ELF-1 (cell line): ENCODE results near the gene ZBED1.
"Not testable (repeated sequence)": the region's sequence is repeated elsewhere in the genome, so short reads cannot be mapped to it uniquely, and the experiment has no call there.

Experiments
- DNase-seq: peaks from one replicate; pipeline ENCODE4 v3.0.0-alpha.2; 2016; ENCODE audit warnings: low read depth, low spot score

The ZBED1 gene

DNA sequence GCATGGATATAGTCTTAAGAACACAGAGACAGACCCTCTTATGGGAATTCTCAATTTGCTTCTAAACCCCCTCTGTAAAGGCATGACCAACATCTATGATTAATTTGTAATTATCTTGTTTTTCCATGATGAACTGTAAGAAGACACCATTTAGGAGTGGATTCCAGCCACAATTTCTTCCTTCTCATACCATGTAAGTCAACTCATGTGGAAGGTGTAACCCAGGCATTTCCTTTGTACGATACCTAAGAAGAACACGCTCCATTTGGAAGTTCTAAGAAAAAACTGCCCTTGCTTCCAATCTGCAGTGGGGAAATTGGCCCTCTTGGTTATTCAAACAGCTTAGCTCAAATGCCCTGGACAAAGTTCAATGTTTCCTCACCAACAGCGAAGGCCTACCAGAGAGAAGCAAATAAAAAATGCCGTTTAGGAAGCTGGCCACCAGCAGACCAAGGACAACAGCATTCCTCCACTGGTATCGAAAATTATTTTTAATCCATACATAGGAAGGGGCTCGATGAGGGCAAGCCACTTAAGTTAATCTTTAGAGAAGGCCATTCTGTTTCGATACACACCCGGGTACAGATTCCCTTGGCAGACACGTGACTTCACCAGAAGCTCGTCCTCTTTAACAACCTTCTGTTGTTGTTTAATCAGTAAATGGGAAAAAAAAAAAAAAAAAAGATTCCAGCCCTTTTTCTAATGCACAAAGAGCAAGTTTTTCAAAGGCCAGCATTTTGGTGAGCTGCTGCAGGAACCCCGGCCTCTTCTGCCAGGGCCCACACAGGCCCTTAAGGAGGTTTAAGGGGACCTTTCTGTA is 2.6 kb downstream of the ZBED1 start:
- DNase-seq, result peak; percentile 49

- DNase-seq, result no peak
Observed at GRCh38 chrX:2495595-2495994, 5.2 kb downstream of the ZBED1 start.

- DNase-seq, result no peak
Observed at GRCh38 chrX:2492531-2493218, 8.1 kb downstream of the ZBED1 start.

GRCh38 chrX:2490634-2491033 is 10.1 kb downstream of the ZBED1 start:
- DNase-seq, result no peak

GRCh38 chrX:2489446-2490445 is 11.0 kb downstream of the ZBED1 start:
- no peak for DNase-seq

DNA sequence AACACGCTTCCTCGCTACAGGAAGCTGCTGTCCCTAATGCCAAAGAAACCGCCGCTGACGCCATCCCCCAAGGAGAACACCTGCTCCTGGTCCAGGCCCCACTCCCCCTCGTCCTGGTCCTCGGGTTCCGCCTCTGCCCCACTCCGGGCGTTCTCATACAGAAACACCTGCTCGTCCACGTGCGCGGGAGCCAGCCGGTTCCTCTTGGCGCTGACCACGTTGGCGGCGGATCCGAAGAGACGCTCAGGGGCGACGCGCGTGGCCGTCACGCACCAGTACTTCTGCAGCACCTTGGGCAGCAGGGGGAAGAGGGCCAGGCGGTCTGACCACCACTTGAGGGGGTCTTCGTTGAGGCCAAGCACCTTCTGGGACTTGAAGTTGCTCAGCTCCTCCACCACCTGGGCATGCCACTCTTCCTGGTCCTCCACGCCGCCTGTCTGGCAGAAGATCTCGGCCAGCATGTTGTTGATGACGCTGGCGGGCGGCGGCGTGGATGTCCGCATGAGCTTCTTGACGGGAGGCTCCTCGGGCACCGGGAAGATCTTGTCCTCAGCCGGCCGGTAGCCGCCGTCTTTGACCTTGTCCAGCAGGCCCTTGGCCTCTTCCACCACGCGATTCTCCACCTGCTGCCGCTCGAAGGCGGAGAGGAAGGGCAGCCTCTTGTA is 12.0 kb downstream of the ZBED1 start:
- DNase-seq, result no peak

GRCh38 chrX:2487366-2487765 is 13.4 kb downstream of the ZBED1 start:
- DNase-seq, result no peak

DNA sequence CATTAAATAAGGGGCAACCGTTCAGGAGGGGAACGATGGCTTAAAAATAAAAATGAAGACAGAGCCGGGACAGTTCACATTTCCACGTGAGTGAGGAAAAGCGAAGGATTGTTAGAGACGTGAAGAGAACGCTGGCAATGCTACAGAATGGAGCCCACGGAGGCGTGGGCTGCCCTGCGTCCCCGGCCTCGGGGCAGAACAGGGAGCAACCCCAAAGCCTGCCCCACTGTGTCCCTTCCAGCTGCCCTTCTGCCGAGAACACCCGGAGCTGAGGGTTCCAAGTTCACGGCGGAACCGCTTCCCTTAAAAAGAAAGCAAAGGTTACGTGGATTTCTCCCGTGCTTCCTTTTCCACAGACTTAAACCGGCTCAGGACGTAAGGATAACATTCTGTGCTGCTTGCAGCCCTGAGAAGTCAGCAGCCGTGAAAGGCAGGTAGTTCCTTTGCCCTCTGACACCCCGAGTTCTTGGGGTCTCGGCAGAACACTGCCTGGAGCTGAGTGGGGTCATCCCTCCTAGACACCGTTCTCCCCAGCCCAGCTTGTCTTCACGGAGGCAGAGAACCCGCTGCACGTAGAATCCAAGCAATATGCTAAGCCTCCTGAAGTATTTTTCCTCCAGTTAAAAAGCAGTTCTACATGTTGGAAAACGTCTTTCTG is 14.2 kb downstream of the ZBED1 start:
- no peak for DNase-seq

DNA sequence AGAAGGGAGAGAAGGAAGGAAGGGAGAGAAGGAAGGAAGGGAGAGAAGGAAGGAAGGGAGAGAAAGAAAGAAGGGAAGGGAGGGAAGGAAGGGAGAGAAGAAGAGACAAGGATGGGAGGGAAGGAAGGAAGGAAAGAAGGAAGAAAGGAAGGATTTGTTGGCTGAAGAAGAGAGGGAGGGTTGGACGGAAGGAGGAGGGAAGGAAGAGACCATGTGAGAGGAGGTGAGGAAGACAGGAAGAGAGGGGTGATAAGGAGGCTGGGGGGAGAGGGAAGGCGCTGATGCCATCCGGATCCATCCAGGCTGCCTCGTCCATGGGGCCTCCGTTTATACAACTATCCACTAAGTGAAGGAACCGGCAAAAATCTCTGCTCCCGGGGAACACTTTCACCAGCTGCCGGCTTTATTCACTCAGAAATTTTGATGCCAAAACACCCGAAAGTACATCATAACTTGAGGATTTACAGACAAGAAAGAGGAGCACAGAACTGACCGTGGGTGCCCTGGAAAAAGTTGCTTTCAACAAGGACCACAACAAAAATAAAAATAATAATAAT is 14.9 kb downstream of the ZBED1 start:
- no peak for DNase-seq

GRCh38 chrX:2484721-2485648 is 15.8 kb downstream of the ZBED1 start:
- peak; percentile 32 for DNase-seq

- no peak for DNase-seq
Observed at GRCh38 chrX:2484256-2484655, 16.5 kb downstream of the ZBED1 start.

DNA sequence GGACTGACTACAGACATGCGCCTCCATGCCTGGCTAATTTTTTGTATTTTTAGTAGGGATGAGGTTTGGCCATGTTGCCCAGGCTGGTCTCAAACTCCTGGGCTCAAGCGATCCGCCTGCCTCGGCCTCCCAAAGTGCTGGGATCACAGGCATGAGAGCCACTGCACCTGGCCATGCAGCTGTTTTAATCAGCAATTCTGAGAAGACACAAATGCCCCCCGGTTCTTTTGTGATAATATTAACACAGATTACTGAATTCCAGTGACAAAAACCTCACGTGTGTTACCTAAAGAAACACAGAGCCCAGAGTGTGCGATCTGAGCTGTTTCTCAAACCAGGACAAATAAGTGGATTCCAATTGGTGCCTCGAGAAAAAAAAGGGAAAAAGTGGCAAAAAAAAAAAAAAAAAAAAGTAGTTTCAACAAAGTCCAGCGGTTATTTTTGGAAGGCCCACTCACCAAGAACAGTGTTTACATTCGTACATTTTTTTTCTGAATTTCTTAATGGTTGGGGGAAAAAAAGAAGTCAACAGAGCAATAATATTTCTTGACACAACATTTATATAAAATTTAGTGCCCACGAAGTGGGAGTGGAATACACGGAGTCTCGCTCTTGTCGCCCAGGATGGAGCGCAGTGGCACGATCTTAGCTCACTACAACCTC is 17.2 kb downstream of the ZBED1 start:
- DNase-seq, result no peak

DNA sequence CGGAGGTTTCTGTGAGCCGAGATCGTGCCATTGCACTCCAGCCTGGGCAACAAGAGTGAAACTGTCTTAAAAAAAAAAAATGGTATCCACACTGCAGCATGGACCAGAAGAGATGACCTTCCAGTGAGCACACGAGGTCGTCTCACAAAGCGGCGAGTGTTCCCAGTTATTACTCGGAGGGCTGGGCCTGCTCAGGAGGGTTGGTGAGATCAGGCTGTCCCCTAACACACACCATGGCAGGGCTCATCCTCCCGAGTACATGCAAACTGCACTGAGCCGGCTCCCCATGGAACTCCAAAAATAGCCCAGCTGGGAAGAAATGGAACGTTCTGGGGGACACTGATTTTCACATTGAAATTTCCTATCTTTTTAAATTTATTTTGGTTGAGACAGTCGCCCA is 19.2 kb downstream of the ZBED1 start:
- DNase-seq, result not testable (repeated sequence)

GRCh38 chrX:2479982-2480381 is 20.8 kb downstream of the ZBED1 start:
- DNase-seq, result not testable (repeated sequence)

DNA sequence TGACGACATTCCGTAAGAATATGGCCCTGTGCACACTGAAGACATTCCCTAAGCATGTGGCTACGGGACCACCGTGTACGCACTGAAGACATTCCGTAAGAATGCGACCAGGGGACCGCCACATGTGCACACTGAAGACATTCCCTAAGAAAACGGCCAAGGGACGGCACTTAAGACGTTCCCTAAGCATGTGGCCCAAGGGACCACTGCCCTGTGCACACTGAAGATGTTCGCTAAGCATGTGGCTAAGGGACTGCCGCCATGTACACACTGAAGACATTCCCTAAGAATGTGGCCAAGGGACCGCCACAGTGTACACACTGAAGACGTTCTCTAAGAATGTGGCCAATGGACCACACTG is 21.4 kb downstream of the ZBED1 start:
- DNase-seq, result no peak

GRCh38 chrX:2478546-2479419 is 22.0 kb downstream of the ZBED1 start:
- DNase-seq, result no peak

DNA sequence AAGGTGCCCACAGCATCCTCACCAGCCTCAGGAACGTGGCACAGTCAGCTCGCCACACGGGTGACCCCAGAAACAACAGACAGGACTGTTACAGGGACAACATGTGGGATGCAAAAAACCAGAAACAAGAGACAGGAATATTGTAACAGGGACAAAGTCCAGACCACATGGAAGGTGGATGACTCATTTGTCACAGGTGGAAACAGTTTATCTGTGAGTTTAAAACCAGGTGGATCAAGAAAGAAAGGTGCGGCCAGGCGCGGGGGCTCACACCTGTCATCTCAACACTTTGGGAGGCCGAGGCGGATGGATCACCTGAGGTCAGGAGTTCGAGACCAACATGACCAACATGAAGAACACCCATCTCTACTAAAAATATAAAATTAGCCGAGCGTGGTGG is 23.5 kb downstream of the ZBED1 start:
- DNase-seq, result not testable (repeated sequence)
